HG02678 (cell line): ENCODE results near the gene ERICH6.

Experiments used
- ATAC-seq: cut with Tn5 transposase; IDR thresholded peaks from one replicate; pipeline ENCODE4 v1.9.1; 2021; ENCODE audit warnings: mild to moderate bottlenecking, moderate library complexity; ENCODE audit not compliant: unreplicated experiment

Gene ERICH6

DNA sequence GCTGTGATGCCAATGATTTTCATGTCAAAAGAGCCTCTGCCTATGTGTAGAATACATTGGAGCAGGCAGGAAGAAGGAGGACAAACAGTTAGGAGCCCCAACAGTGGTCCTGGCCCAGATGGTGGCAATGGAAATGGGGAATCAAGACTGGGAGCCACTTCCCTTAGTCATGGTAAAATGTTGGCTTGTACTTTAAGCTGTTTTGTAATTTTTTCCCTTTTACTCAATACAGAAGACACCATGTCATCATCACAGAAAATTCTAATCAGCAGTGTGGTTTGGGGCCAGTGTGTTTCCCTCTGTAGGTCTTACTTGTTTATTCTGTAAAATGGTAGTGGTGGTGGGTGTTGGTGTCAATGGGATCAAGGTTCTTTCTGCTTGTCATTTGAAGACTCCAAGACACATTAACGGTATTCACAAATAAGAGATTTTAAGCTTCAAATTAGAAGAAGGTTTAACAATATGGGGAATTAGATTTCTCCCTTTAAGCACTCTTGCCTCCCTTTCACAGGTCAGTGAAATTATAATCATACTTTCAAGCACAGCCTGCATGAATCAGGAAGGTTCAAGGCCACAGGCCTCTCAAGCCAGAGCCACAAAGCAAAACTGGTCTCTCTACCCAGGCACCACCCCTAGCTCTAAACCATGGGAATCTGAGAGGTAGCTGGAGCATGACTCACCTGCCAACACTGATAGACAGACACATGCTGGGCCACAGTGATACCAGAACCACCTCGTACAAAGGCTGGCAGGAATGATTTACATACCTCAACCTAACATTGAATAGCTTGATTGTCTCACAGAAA is 34.4 kb upstream of the ERICH6 start:
- ATAC-seq: peak; percentile 36

DNA sequence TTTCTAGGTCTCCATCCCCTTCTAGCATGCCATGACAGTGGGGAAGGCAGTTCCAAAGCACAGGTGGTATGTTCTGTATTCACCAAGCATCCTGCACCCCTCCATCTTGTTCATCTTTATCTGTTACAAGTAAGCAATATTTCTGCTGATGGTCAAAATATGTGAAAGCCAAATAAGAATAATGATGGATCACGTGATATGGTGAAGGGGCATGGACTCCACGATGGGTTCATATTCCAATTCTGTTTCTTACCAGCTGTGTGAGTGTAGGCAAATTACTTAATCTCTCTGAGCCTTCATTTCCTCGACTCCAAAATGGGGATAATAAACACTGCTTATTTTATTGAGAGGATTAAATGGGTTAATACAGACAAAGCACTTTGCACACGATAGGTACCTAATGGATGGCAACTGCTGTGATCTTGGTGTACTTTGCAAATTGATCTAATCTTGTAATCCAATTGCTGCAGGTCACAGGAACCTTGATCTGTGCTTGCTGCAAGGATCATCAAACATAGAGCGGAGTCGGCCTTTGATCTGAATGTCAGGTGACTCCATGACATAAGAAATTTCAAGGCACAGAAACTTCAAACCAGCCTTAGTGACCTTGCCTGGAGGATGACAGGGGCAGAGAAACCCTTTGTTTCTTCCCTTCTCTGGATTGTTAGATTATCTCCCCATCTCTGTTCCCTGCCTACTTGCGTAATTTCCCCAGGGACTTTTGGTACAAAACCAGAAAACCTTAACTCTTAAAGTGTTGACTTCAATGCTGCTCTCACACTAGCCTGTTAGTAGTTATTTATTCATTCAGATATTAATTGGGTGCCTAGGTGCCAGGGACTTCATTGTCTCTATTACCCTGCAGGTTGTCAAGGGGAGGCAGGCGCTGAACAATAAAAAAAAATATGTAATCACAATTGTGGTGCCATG is 33.4 kb upstream of the ERICH6 start:
- no peak for ATAC-seq

GRCh38 chr3:150736316-150736719 is 32.6 kb upstream of the ERICH6 start:
- no peak for ATAC-seq

DNA sequence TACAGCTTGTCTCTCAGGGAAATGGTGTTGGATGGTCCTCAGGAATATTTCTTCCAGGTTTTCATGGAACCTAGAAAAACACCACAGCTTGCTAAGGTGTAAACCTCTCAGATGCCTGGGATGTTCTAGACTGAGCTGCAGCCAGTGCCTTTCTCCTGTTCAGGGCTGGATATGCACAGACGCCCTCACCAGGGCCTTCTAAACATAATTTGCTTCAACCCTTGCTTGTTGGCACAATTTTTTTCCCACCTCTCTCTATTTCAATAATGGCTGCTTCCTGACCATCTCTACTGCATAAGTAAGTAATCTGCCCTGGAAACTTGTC is 31.0 kb upstream of the ERICH6 start:
- no peak for ATAC-seq

GRCh38 chr3:150733936-150734794 is 30.4 kb upstream of the ERICH6 start:
- ATAC-seq: no peak

DNA sequence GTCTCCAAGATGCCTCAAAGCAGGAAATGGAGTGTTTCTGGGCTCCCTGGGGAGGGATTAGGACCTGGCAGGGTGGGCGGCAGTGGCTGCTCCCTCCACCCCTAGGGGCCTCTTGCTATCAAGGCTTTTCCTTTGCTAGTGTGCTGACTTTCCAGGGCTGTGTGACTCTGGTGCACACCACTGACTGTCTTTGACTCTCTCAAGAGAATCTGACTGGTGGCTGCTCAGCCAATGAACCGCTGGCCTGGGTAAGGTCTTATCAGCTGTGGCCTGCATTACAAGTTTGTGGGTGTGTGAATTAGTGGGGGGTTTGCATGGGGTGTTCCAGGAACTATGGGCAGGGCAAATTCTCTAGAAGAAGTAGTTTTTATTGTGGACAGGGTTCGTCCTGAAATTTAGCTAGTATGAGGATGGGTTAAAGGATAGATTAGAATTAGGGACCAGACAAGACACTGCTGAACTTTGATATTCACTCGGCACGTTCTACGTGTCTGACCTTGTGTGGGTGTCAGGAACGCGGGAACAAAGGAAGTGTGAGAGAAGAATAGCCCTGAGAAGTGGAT is 29.7 kb upstream of the ERICH6 start:
- no peak for ATAC-seq

DNA sequence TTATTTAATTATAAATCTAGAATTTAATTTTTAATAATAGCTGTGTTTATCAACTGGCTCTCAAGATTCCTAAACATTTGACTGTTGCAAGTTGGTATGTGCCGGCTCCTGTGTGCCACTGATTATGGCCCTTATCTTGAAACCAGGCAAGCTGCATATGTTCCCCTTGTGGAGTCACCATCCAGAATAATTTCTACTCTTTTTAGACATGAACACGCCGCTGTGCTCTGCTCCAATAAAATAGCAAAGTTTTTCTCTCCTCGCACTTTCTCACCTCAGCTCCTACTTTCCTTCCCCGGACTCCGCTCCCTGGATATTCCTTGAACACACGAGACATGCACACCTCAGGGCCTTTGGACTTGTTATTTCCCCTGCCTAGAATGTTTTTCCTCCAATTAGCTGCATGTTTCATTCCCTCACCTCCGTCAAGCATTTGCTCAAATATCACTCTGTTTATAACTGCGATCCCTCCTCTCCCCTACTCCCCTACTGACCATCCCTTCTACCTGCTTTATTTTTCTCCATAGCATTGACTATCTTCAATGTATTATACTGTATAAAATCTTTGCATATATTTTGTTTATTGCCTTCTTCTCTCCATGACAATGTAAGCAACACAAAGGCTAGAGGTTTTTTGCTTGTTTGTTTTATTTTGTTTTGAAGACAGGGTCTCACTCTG is 26.1 kb upstream of the ERICH6 start:
- ATAC-seq: no peak

- no peak for ATAC-seq
Observed at GRCh38 chr3:150727653-150728502, 24.2 kb upstream of the ERICH6 start.

DNA sequence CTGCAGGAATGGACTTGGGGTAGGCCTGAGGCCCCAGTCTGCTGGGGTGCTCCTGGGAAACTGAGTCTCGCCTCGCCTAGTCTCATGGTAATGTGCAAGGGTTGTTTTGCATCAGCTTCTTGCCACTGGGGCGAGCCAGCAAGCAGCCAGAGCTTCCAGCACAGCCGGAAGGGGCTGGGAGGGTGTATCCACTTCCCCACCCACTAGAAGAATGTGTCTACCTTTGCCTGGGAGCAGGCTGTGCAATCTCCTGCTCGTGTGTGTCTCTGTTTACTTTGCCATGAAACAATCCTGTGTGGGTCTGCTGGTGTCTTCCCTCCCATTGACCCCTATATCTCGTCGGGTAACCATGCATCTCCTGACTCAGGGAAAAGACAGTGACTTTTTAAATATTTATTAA is 21.8 kb upstream of the ERICH6 start:
- ATAC-seq: no peak

GRCh38 chr3:150723946-150724345 is 20.2 kb upstream of the ERICH6 start:
- ATAC-seq: no peak

- no peak for ATAC-seq
Observed at GRCh38 chr3:150722267-150722666, 18.5 kb upstream of the ERICH6 start.

DNA sequence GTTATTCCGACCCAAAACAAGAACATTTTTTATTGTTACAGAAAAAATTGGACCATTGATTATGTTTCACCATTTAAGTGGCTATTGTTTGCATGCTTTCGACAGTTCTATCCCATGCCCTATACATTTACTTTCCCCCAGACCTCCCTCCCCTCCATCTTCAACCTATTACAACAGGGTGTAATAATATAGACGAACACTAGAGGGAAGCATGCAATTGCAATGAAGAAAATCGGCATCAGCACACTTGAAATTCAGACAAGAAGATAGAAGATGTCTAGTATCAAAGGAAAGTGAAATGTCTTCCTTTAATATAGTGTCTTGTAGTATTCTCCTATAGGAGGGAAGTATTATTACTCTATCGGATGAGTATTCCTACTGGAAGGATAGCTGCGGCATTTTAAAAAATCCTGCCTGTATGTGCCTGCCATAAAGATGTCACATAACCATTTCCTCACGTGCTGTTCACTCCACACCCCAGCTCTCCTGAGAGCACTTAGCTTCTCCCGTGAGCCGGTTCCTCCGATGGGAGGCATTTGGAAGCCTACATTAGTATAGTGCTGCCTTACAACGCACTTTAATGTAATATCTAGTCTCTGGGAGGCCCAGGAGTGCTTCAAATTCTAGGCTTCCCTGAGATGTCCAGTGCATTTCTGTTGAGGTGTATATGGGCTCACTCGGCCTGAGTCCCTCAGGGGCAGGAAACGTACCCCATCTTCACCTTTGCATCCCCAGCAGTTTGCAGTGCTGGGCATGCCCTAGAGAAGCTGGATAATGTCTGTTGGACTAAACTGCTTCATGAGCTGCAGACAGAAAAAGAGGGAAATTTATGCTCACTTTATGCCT is 17.8 kb upstream of the ERICH6 start:
- peak; percentile 75 for ATAC-seq

- ATAC-seq: no peak
Observed at GRCh38 chr3:150720444-150720843, 16.7 kb upstream of the ERICH6 start.

- ATAC-seq: no peak
Observed at GRCh38 chr3:150710097-150710496, 6.4 kb upstream of the ERICH6 start.

DNA sequence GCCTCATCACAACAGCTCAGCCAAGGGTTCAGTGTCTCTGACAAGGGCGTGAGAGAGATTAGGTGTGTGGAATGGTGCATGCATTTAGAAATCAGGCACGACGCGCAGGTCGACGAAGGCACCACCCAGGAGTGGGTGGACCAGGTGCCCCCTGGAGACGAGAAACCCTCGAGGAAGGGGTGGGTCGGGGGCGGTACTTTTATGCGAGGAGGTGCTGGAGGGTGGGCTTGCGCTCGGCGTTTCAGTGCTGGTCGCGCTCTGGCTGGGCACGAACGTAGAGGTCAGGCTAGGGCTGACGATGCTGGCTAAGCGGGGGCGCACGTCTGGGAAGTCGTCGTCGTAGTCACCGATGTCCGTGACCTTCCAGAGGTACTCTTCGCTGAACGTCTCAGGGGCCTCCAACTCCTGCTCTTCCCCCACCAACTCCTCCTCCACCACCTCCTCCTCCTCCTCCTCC is 393 bp downstream of the ERICH6 start:
- ATAC-seq: peak; percentile 39

- ATAC-seq: no peak
Observed at GRCh38 chr3:150699068-150699639, 4.6 kb downstream of the ERICH6 start.

- ATAC-seq: no peak
Observed at GRCh38 chr3:150697646-150698045, 6.1 kb downstream of the ERICH6 start.

DNA sequence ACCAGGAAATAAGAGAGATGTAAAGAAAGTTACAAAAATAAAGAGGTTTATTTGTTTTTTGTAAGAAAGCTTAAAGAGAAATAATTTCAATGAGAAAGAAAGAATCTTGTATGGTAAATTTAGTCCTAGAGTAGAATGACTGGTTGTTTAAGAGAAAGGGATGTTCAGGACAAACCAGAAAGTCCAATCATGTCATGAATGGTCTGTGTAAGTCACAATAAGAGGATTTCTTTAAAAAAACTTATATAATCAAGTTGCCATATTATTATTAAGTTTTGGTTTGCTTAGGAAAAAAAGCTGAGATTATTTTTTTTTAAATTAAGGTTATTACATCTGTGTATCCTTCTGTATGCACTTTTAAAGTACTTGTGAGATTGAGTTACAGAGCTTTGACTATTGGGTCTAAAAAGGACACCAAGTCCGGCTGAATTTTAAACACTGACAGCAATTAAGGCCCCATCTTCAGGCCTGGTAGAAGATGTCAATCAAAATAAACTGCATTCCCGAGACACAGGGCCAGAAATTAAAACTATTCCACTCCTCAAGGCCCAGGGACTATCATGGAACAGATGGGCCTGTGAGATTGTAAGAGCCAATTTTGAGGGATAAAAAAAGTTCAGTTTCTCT is 12.2 kb downstream of the ERICH6 start:
- no peak for ATAC-seq
